DOHH2 (cell line): ENCODE data around the gene ADNP2.

Experiments used
- H3F3A ChIP-seq: fragments of 200-600 bp; sonication (generic), shearing (Covaris generic); 2 replicates; pipeline ENCODE4 v1.6.0; 2016; ENCODE audit warnings: antibody characterized with exemption, mild to moderate bottlenecking; ENCODE audit not compliant: control insufficient read depth, insufficient read depth
- H3K27ac ChIP-seq: fragments of 200-600 bp; sonication (generic); 2 replicates; pipeline ENCODE4 v1.5.1; 2014; ENCODE audit warnings: low read depth, mild to moderate bottlenecking, low read length, moderate library complexity
- H3K27me3 ChIP-seq: fragments of 200-600 bp; sonication (generic); 2 replicates; pipeline ENCODE4 v1.6.1; 2014; ENCODE audit warnings: mild to moderate bottlenecking, low read length, mixed read lengths; ENCODE audit not compliant: control insufficient read depth
- H3K36me3 ChIP-seq: fragments of 200-600 bp; sonication (generic); 2 replicates; pipeline ENCODE4 v1.6.1; 2014; ENCODE audit warnings: mild to moderate bottlenecking, low read length, moderate library complexity, mixed read lengths; ENCODE audit not compliant: control insufficient read depth
- H3K4me1 ChIP-seq: fragments of 200-600 bp; sonication (generic); 2 replicates; pipeline ENCODE4 v1.6.1; 2014; ENCODE audit warnings: mild to moderate bottlenecking, low read length, mixed read lengths; ENCODE audit not compliant: control insufficient read depth
- H3K4me2 ChIP-seq: fragments of 200-600 bp; sonication (generic); 2 replicates; pipeline ENCODE4 v1.6.0; 2014; ENCODE audit warnings: mild to moderate bottlenecking, low read length, moderate library complexity
- H3K4me3 ChIP-seq: fragments of 200-600 bp; sonication (generic); 2 replicates; pipeline ENCODE4 v1.5.1; 2014; ENCODE audit warnings: mild to moderate bottlenecking, low read length, mixed read lengths
- H3K79me2 ChIP-seq: fragments of 200-600 bp; sonication (generic); 2 replicates; pipeline ENCODE4 v1.6.1; 2014; ENCODE audit warnings: mild to moderate bottlenecking, low read length, mixed read lengths; ENCODE audit not compliant: control insufficient read depth
- H3K9me2 ChIP-seq: fragments of 200-600 bp; sonication (generic); replicated peaks from 2 replicates; pipeline ENCODE4 v1.6.1; 2014; ENCODE audit warnings: mild to moderate bottlenecking, low read length, mixed read lengths; ENCODE audit not compliant: control insufficient read depth
- H3K9me3 ChIP-seq: fragments of 200-600 bp; sonication (generic); 2 replicates; pipeline ENCODE4 v1.6.1; 2014; ENCODE audit warnings: antibody characterized with exemption, low read length, mixed read lengths; ENCODE audit not compliant: control insufficient read depth, insufficient read depth
- H4K20me1 ChIP-seq: fragments of 200-600 bp; sonication (generic); 2 replicates; pipeline ENCODE4 v1.6.0; 2014; ENCODE audit warnings: low read depth, mild to moderate bottlenecking, antibody characterized with exemption, low read length, moderate library complexity; ENCODE audit not compliant: control insufficient read depth, insufficient read depth
- EZH2phosphoT487 ChIP-seq: fragments of 200-600 bp; sonication (generic); IDR thresholded peaks from 2 replicates; pipeline ENCODE4 v1.6.1; 2017; ENCODE audit warnings: borderline replicate concordance, mild to moderate bottlenecking, antibody characterized with exemption, low read length, moderate library complexity, mixed read lengths
- TF ChIP-seq, protein P1 (sequence below): fragments of 200-600 bp; sonication (generic); IDR thresholded peaks from one replicate; pipeline ENCODE4 v1.5.1; 2014; ENCODE audit warnings: antibody characterized with exemption, mild to moderate bottlenecking, low read depth, low read length; ENCODE audit not compliant: poor library complexity, severe bottlenecking

The ADNP2 gene

GRCh38 chr18:80120932-80121331 is 11.9 kb downstream of the ADNP2 start:
- no peak overlapping the region for H3K4me2 ChIP-seq
- H3K9me2 ChIP-seq = no peaks in the 10 kb centered on the region
- no peaks in the 10 kb centered on the region for H3K9me3 ChIP-seq
- TF ChIP-seq EZH2phosphoT487 = no peak
- TF ChIP-seq, protein P1, sequence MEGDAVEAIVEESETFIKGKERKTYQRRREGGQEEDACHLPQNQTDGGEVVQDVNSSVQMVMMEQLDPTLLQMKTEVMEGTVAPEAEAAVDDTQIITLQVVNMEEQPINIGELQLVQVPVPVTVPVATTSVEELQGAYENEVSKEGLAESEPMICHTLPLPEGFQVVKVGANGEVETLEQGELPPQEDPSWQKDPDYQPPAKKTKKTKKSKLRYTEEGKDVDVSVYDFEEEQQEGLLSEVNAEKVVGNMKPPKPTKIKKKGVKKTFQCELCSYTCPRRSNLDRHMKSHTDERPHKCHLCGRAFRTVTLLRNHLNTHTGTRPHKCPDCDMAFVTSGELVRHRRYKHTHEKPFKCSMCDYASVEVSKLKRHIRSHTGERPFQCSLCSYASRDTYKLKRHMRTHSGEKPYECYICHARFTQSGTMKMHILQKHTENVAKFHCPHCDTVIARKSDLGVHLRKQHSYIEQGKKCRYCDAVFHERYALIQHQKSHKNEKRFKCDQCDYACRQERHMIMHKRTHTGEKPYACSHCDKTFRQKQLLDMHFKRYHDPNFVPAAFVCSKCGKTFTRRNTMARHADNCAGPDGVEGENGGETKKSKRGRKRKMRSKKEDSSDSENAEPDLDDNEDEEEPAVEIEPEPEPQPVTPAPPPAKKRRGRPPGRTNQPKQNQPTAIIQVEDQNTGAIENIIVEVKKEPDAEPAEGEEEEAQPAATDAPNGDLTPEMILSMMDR = no peak
- peaks cover 8% of the 10 kb centered on the region for H3K4me1 ChIP-seq
- no peak overlapping the region for H3K27ac ChIP-seq
- no peak overlapping the region for H3K4me3 ChIP-seq
- H4K20me1 ChIP-seq = 0 out of 2 replicates have a peak, but pooled peaks cover 3% of the 10 kb centered on the region
- no peaks in the 10 kb centered on the region for H3F3A ChIP-seq
- H3K79me2 ChIP-seq = peaks cover 78% of the 10 kb centered on the region
- no peaks in the 10 kb centered on the region for H3K27me3 ChIP-seq
- H3K36me3 ChIP-seq = peaks cover 47% of the 10 kb centered on the region

- Histone ChIP-seq H3F3A (no peaks in the 10 kb centered on the region), H3K9me2 (no peaks in the 10 kb centered on the region), H4K20me1 (no peaks in the 10 kb centered on the region)
These were observed 15.1 kb downstream of the ADNP2 start for GRCh38 chr18:80124131-80124530.

GRCh38 chr18:80126797-80127196 is 17.7 kb downstream of the ADNP2 start:
- no peak overlapping the region for H3K4me3 ChIP-seq
- no peaks in the 10 kb centered on the region for H4K20me1 ChIP-seq
- no peaks in the 10 kb centered on the region for H3K4me1 ChIP-seq
- TF ChIP-seq EZH2phosphoT487 = no peak
- no peak overlapping the region for H3K4me2 ChIP-seq
- no peak overlapping the region for H3K27ac ChIP-seq
- no peaks in the 10 kb centered on the region for H3F3A ChIP-seq
- H3K36me3 ChIP-seq = peaks cover 25% of the 10 kb centered on the region
- H3K9me3 ChIP-seq = no peaks in the 10 kb centered on the region
- H3K9me2 ChIP-seq = no peaks in the 10 kb centered on the region
- H3K27me3 ChIP-seq = no peaks in the 10 kb centered on the region
- H3K79me2 ChIP-seq = peaks cover 84% of the 10 kb centered on the region

More at GRCh38 chr18:80124131-80124530, 15.1 kb downstream of the ADNP2 start:
- TF ChIP-seq, protein P1 = no peak
- TF ChIP-seq EZH2phosphoT487 = no peak
- Histone ChIP-seq H3K9me3 (no peaks in the 10 kb centered on the region), H3K4me3 (no peak overlapping the region), H3K27ac (no peak overlapping the region), H3K4me2 (no peak overlapping the region), H3K27me3 (no peaks in the 10 kb centered on the region), H3K79me2 (peaks cover 84% of the 10 kb centered on the region), H3K4me1 (no peaks in the 10 kb centered on the region), H3K36me3 (peaks cover 30% of the 10 kb centered on the region)

DNA sequence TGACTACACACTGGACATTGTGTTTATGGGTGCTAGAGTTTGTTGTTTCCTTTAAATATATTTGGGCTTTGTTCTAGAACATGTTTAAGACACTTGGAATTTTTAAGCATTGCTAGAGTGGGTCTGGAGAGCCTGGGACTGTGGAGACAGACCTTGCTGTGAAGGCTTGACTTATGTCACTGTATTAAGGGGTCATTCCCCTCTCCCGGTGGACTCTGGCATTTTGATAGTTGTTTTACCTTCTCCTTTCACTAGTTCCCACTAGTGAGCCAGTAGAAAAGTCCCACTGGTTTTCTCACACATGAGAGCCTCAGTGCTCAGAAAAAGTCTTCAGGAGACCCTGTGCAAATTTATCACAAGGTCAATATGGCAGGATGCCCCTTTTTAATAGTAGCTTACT is 18.6 kb downstream of the ADNP2 start:
- no peaks in the 10 kb centered on the region for H3K27me3 ChIP-seq
- peaks cover 21% of the 10 kb centered on the region for H3K36me3 ChIP-seq
- no peaks in the 10 kb centered on the region for H3F3A ChIP-seq
- no peak overlapping the region for H3K27ac ChIP-seq
- H3K4me2 ChIP-seq = no peak overlapping the region
- H3K9me3 ChIP-seq = no peaks in the 10 kb centered on the region
- TF ChIP-seq, protein P1 = no peak
- no peak for TF ChIP-seq EZH2phosphoT487
- H3K79me2 ChIP-seq = peaks cover 80% of the 10 kb centered on the region
- H3K4me3 ChIP-seq = no peak overlapping the region
- H3K9me2 ChIP-seq = no peaks in the 10 kb centered on the region
- no peaks in the 10 kb centered on the region for H3K4me1 ChIP-seq
- no peaks in the 10 kb centered on the region for H4K20me1 ChIP-seq
